HFF-Myc (cell line): ENCODE results near the gene KHDC4.
A peak's percentile ranks its signal among the peaks of the same experiment; 100 is the strongest.

Source experiments
- DNase-seq: peaks from one replicate; pipeline ENCODE4 v3.0.0-alpha.2; 2011; ENCODE audit warnings: low read depth; ENCODE audit errors: extremely low read depth
- H3K4me3 ChIP-seq: replicated peaks from 2 replicates; pipeline ENCODE4 v1.5.1; 2011; ENCODE audit warnings: low read depth, mild to moderate bottlenecking, control low read depth, low read length
- CTCF ChIP-seq: IDR thresholded peaks from 2 replicates; pipeline ENCODE4 v1.5.1; 2012; ENCODE audit warnings: mild to moderate bottlenecking, low read depth, low read length, control low read depth; ENCODE audit errors: missing control alignments

Gene KHDC4

GRCh38 chr1:155961937-155962336, 27.7 kb upstream of the KHDC4 start:
- peak; percentile 81 for DNase-seq
- H3K4me3 ChIP-seq: no peak overlapping the region
- TF ChIP-seq CTCF: peak; percentile 44

GRCh38 chr1:155960081-155960745, 26.0 kb upstream of the KHDC4 start:
- no peak for TF ChIP-seq CTCF
- no peak for DNase-seq
- H3K4me3 ChIP-seq: no peak overlapping the region

- no peak overlapping the region for H3K4me3 ChIP-seq
- DNase-seq: no peak
- TF ChIP-seq CTCF: no peak
These were observed 23.2 kb upstream of the KHDC4 start for GRCh38 chr1:155957411-155957915.

- no peak for TF ChIP-seq CTCF
- H3K4me3 ChIP-seq: no peak overlapping the region
- no peak for DNase-seq
These were observed 20.4 kb upstream of the KHDC4 start for GRCh38 chr1:155954645-155955044.

GRCh38 chr1:155952505-155952890, 18.3 kb upstream of the KHDC4 start:
- no peak for TF ChIP-seq CTCF
- no peak for DNase-seq
- H3K4me3 ChIP-seq: no peak overlapping the region

- no peak overlapping the region for H3K4me3 ChIP-seq
- TF ChIP-seq CTCF: no peak
- no peak for DNase-seq
These were observed 17.7 kb upstream of the KHDC4 start for GRCh38 chr1:155951753-155952504.
